H1 (cell line): ENCODE measurements around the gene CELSR1. TPM values are rescaled to one million over a fixed set of nuclear protein-coding genes. Genes with fewer than 3 reads are reported as not detected.

Experiments
- CTCF ChIA-PET: fragments of 300-600 bp; sonication (Branson Sonifier 250); formaldehyde crosslinking; loops from one replicate; lab custom pipeline; 2021; ENCODE audit not compliant: partially characterized antibody; lab: Charles Lee
- POLR2A ChIA-PET: fragments of 300-600 bp; sonication (Branson Sonifier 250); formaldehyde crosslinking; loops from one replicate; lab custom pipeline; 2021; ENCODE audit warnings: inconsistent platforms; ENCODE audit not compliant: partially characterized antibody; lab: Charles Lee
- DNase-seq, 2 experiments: peaks; one replicate each; pipeline versions ENCODE4 v3.0.0 to v3.0.0-alpha.2; 2010 to 2022; ENCODE audit warnings: low spot score in 2 of 2, low read depth in 1 of 2, mixed read lengths in 1 of 2
- FAIRE-seq: peaks from 2 replicates; lab custom pipeline; 2011; peaks lifted over from hg19 to GRCh38; lab: Jason Lieb, UNC
- H2AFZ ChIP-seq: 2 replicates; pipeline ENCODE4 v1.8.1; 2012; ENCODE audit warnings: low read length, inconsistent platforms
- H2AK5ac ChIP-seq: 2 replicates; pipeline ENCODE4 v1.6.1; 2013; ENCODE audit warnings: low read depth, low read length
- H2BK120ac ChIP-seq: replicated peaks from 2 replicates; pipeline ENCODE3; 2013; ENCODE audit warnings: low read depth, low read length, inconsistent platforms
- H2BK12ac ChIP-seq: 2 replicates; pipeline ENCODE4 v1.6.1; 2013; ENCODE audit warnings: low read depth, low read length
- H2BK15ac ChIP-seq: 2 replicates; pipeline ENCODE4 v1.6.1; 2013; ENCODE audit warnings: low read length
- H2BK20ac ChIP-seq: 2 replicates; pipeline ENCODE4 v1.6.1; 2013; ENCODE audit warnings: low read length
- H2BK5ac ChIP-seq: 2 replicates; pipeline ENCODE4 v1.6.1; 2013; ENCODE audit warnings: low read depth, low read length
- H3K14ac ChIP-seq: 2 replicates; pipeline ENCODE4 v1.6.1; 2013; ENCODE audit warnings: inconsistent platforms; ENCODE audit not compliant: insufficient read length
- H3K18ac ChIP-seq: 2 replicates; pipeline ENCODE4 v1.6.1; 2013; ENCODE audit warnings: low read length; ENCODE audit errors: extremely low read depth
- H3K23ac ChIP-seq: 2 replicates; pipeline ENCODE4 v1.6.1; 2013; ENCODE audit warnings: inconsistent platforms; ENCODE audit not compliant: insufficient read length
- H3K23me2 ChIP-seq: 2 replicates; pipeline ENCODE4 v1.6.1; 2013; ENCODE audit warnings: low read depth, low read length
- H3K27ac ChIP-seq: 2 replicates; pipeline ENCODE4 v1.6.1; 2011; ENCODE audit warnings: low read depth, low read length, inconsistent platforms
- H3K27me3 ChIP-seq, 4 experiments: replicated peaks in 1 of 4; 1 replicate in 1 of 4; 2 replicates in 3 of 4; pipeline versions ENCODE4 v1.6.1 to v1.8.1; 2011 to 2013; ENCODE audit warnings: low read length in 3 of 4, mild to moderate bottlenecking in 3 of 4, inconsistent platforms in 2 of 4, mixed read lengths in 2 of 4, moderate library complexity in 1 of 4; ENCODE audit not compliant: control insufficient read depth in 3 of 4, insufficient read depth in 3 of 4; ENCODE audit errors: extremely low read depth in 1 of 4
- H3K36me3 ChIP-seq, 4 experiments: 2 replicates each; pipeline versions ENCODE4 v1.6.1 to v1.8.1; 2011 to 2013; ENCODE audit warnings: mild to moderate bottlenecking in 4 of 4, low read length in 3 of 4, moderate library complexity in 2 of 4, control low read depth in 1 of 4, inconsistent platforms in 1 of 4; ENCODE audit not compliant: insufficient read depth in 4 of 4, control insufficient read depth in 2 of 4
- H3K4ac ChIP-seq: replicated peaks from 2 replicates; pipeline ENCODE3; 2013; ENCODE audit warnings: low read length, low read depth, mixed read lengths, inconsistent platforms; ENCODE audit not compliant: insufficient read length
- H3K4me1 ChIP-seq, 4 experiments: replicated peaks in 1 of 4; 1 replicate in 1 of 4; 2 replicates in 3 of 4; pipeline versions ENCODE4 v1.6.1 to v1.8.1; 2011 to 2013; ENCODE audit warnings: low read length in 3 of 4, inconsistent platforms in 2 of 4, mixed read lengths in 1 of 4; ENCODE audit not compliant: insufficient read depth in 4 of 4, control insufficient read depth in 3 of 4
- H3K4me2 ChIP-seq, 2 experiments: 2 replicates each; pipeline versions ENCODE4 v1.6.1 to v1.8.1; 2011 to 2013; ENCODE audit warnings: low read depth in 2 of 2, low read length in 2 of 2, control low read depth in 1 of 2, inconsistent platforms in 1 of 2, mild to moderate bottlenecking in 1 of 2; ENCODE audit not compliant: insufficient read depth in 1 of 2
- H3K4me3 ChIP-seq, 4 experiments: fragments of 200-600, 300-600 bp in 1 of 4; sonication (generic), shearing (Covaris generic), sonication (Bioruptor Twin) in 1 of 4; 2 replicates each; pipeline versions ENCODE4 v1.5.1 to v1.8.1; 2011 to 2016; ENCODE audit warnings: low read length in 4 of 4, low read depth in 3 of 4, control low read depth in 2 of 4, inconsistent platforms in 2 of 4, mild to moderate bottlenecking in 2 of 4, mixed read lengths in 1 of 4, moderate library complexity in 1 of 4; ENCODE audit not compliant: insufficient read depth in 2 of 4; ENCODE audit errors: extremely low read depth in 1 of 4
- H3K56ac ChIP-seq: replicated peaks from 2 replicates; pipeline ENCODE3; 2013; ENCODE audit warnings: low read depth, mild to moderate bottlenecking, mixed read lengths, low read length, inconsistent platforms; ENCODE audit not compliant: insufficient read length
- H3K79me1 ChIP-seq: 2 replicates; pipeline ENCODE4 v1.6.1; 2013; ENCODE audit warnings: low read depth, low read length, control low read depth
- H3K79me2 ChIP-seq, 2 experiments: 2 replicates each; pipeline versions ENCODE4 v1.6.1 to v1.8.1; 2012 to 2013; ENCODE audit warnings: low read length in 2 of 2, mild to moderate bottlenecking in 2 of 2, inconsistent platforms in 1 of 2; ENCODE audit not compliant: insufficient read depth in 2 of 2, control insufficient read depth in 1 of 2
- H3K9ac ChIP-seq, 4 experiments: replicated peaks in 1 of 4; 1 replicate in 1 of 4; 2 replicates in 3 of 4; pipeline versions ENCODE4 v1.6.1 to v1.8.1; 2011 to 2013; ENCODE audit warnings: low read depth in 3 of 4, low read length in 3 of 4, control low read depth in 2 of 4, mild to moderate bottlenecking in 2 of 4, moderate library complexity in 2 of 4, inconsistent platforms in 1 of 4; ENCODE audit errors: extremely low read depth in 1 of 4
- H3K9me3 ChIP-seq, 2 experiments: 2 replicates each; pipeline versions ENCODE4 v1.6.1 to v1.8.1; 2012 to 2013; ENCODE audit warnings: mild to moderate bottlenecking in 2 of 2, moderate library complexity in 2 of 2, control low read depth in 1 of 2, inconsistent platforms in 1 of 2, low read depth in 1 of 2, low read length in 1 of 2, mixed read lengths in 1 of 2; ENCODE audit not compliant: insufficient read depth in 2 of 2
- H4K20me1 ChIP-seq, 2 experiments: replicated peaks in 1 of 2; 2 replicates each; pipeline versions ENCODE3 to v1.8.1; 2011 to 2013; ENCODE audit warnings: inconsistent platforms in 2 of 2, low read length in 2 of 2, mild to moderate bottlenecking in 1 of 2; ENCODE audit not compliant: insufficient read depth in 2 of 2, control insufficient read depth in 1 of 2
- H4K5ac ChIP-seq: 2 replicates; pipeline ENCODE4 v1.6.1; 2013; ENCODE audit warnings: low read length, low read depth, mixed read lengths, inconsistent platforms; ENCODE audit not compliant: insufficient read length
- H4K8ac ChIP-seq: 2 replicates; pipeline ENCODE4 v1.8.0; 2013; ENCODE audit warnings: mild to moderate bottlenecking, moderate library complexity, low read length, inconsistent platforms; ENCODE audit not compliant: insufficient read depth; ENCODE audit errors: extremely low read depth
- H4K91ac ChIP-seq: replicated peaks from 2 replicates; pipeline ENCODE3; 2013; ENCODE audit warnings: low read length, mixed read lengths, inconsistent platforms; ENCODE audit not compliant: insufficient read length
- CBX8 ChIP-seq: fragments of 300-800, 300-1000 bp; sonication (generic); IDR thresholded peaks from 2 replicates; pipeline ENCODE4 v1.7.1; 2016; ENCODE audit warnings: low read depth, low read length, borderline replicate concordance
- CTBP2 ChIP-seq: IDR thresholded peaks from 2 replicates; pipeline ENCODE4 v1.7.0; 2011; ENCODE audit warnings: borderline replicate concordance, mild to moderate bottlenecking, moderate library complexity, mixed read lengths, low read length; ENCODE audit not compliant: insufficient read depth, insufficient read length
- GABPA ChIP-seq: IDR thresholded peaks from 2 replicates; pipeline ENCODE4 v1.6.1; 2011; ENCODE audit warnings: mild to moderate bottlenecking, low read length, moderate library complexity, borderline replicate concordance; ENCODE audit not compliant: insufficient read depth
- JUN ChIP-seq: IDR thresholded peaks from 2 replicates; pipeline ENCODE4 v1.6.1; 2011; ENCODE audit warnings: low read depth, mild to moderate bottlenecking, improper control_type of control experiment, low read length
- KDM4A ChIP-seq: IDR thresholded peaks from one replicate; pipeline ENCODE4 v1.7.1; 2012; ENCODE audit warnings: low read depth, mild to moderate bottlenecking, moderate library complexity, low read length, inconsistent platforms; ENCODE audit not compliant: severe bottlenecking
- NANOG ChIP-seq: IDR thresholded peaks from 2 replicates; pipeline ENCODE4 v1.6.1; 2011; ENCODE audit warnings: low read length, low read depth, mild to moderate bottlenecking, inconsistent platforms; ENCODE audit not compliant: insufficient read depth, poor library complexity, severe bottlenecking
- PHF8 ChIP-seq: fragments of 200-600 bp; sonication (generic); conservative IDR thresholded peaks from 2 replicates; pipeline ENCODE4 v1.7.1; 2012; ENCODE audit warnings: low read depth, mild to moderate bottlenecking, inconsistent platforms, low read length, moderate library complexity
- RAD21 ChIP-seq, 2 experiments: IDR thresholded peaks in 1 of 2; conservative IDR thresholded peaks in 1 of 2; 2 replicates each; pipeline ENCODE4 v1.6.1; 2011; ENCODE audit warnings: low read depth in 2 of 2, low read length in 2 of 2, improper control_type of control experiment in 1 of 2, inconsistent platforms in 1 of 2, mild to moderate bottlenecking in 1 of 2, moderate library complexity in 1 of 2
- RXRA ChIP-seq: IDR thresholded peaks from 2 replicates; pipeline ENCODE4 v1.6.1; 2011; ENCODE audit warnings: low read depth, mild to moderate bottlenecking, low read length, moderate library complexity; ENCODE audit not compliant: insufficient read depth
- SIRT6 ChIP-seq: IDR thresholded peaks from one replicate; pipeline ENCODE4 v1.7.1; 2012; ENCODE audit warnings: low read length, inconsistent platforms
- SIX5 ChIP-seq: IDR thresholded peaks from 2 replicates; pipeline ENCODE4 v1.6.1; 2011; ENCODE audit warnings: mild to moderate bottlenecking, low read depth, low read length
- SRF ChIP-seq: IDR thresholded peaks from 2 replicates; pipeline ENCODE4 v1.6.1; 2011; ENCODE audit warnings: mild to moderate bottlenecking, low read depth, low read length, moderate library complexity
- TAF7 ChIP-seq: optimal IDR thresholded peaks from 2 replicates; pipeline ENCODE3; 2011; ENCODE audit warnings: low read depth, mild to moderate bottlenecking, inconsistent platforms, low read length, moderate library complexity, borderline replicate concordance
- WGBS, 2 experiments: shearing (Covaris generic) in 1 of 2; methylation state at CpG; one replicate each; pipeline versions ENCODE4 v1.1.6 to v1.1.7; 2013 to 2015; ENCODE audit warnings: low lambda C conversion rate in 2 of 2, mixed read lengths in 2 of 2, inconsistent platforms in 1 of 2, low coverage in 1 of 2, missing lambda C conversion rate in 1 of 2; ENCODE audit not compliant: insufficient replicate concordance in 2 of 2, insufficient coverage in 1 of 2, insufficient read length in 1 of 2; ENCODE audit errors: extremely low coverage in 1 of 2, missing lambda C conversion rate in 1 of 2; 5-methylcytosine and 5-hydroxymethylcytosine counted together
- polyA plus RNA-seq, 7 experiments: library from polyadenylated mRNA; depleted of rRNA in 3 of 7; stranded (reverse) in 5 of 7; unstranded in 2 of 7; fragments of >200 nt in 5 of 7; fragments of 200-250 nt in 2 of 7; gene quantifications; 1 replicate in 5 of 7; 2 replicates in 1 of 7; 4 replicates in 1 of 7; pipeline versions ENCODE4 v1.2.1 to v1.2.3, GENCODE V29; 2011 to 2013; ENCODE audit warnings: missing spikeins in 2 of 7, mixed read lengths in 2 of 7
- total RNA-seq: library from RNA; stranded (reverse); fragmentation: NEBNext Ultra II Directional; extraction: Animal tissue kit (Norgen Biotek cat#: 25700); gene quantifications from 2 replicates; pipeline ENCODE4 v1.2.1, GENCODE V29; 2021

The CELSR1 gene
- total and polyA plus RNA-seq, 2 of the 8 experiments (the other 6 are each of a cell fraction or from before 2014, with no cell fraction given), result 9.0 to 12.4 TPM

- Histone ChIP-seq H3K23ac (no peak overlapping the region), H3K23me2 (peaks cover 13% of the 10 kb centered on the region; the same call in 1 of the 2 replicates), H3K4ac (no peak overlapping the region), H4K20me1 (no peaks in the 10 kb centered on the region), H2BK12ac (no peak overlapping the region), H3K79me2 (no peaks in the 10 kb centered on the region), H2AFZ (no peak overlapping the region), H4K5ac (no peak overlapping the region), H3K56ac (no peak overlapping the region), H3K36me3 (no peaks in the 10 kb centered on the region), H3K9ac (no peak overlapping the region), H3K27me3 (peaks cover 0 to 2% (median 0%) of the 10 kb centered on the region in 4 experiments; a peak in 2 of 7 replicates), H3K4me2 (no peak overlapping the region), H3K18ac (no peak overlapping the region), H2BK15ac (no peak overlapping the region), H3K79me1 (no peaks in the 10 kb centered on the region), H3K27ac (no peak overlapping the region), H2BK120ac (no peak overlapping the region), H3K4me1 (peaks cover 0 to 15% (median 7%) of the 10 kb centered on the region in 4 experiments; a peak in 6 of 7 replicates), H2BK20ac (no peak overlapping the region), H3K9me3 (no peaks in the 10 kb centered on the region), H3K4me3 (no peak overlapping the region), H2AK5ac (no peak overlapping the region), H3K14ac (no peak overlapping the region), H4K91ac (no peak overlapping the region), H2BK5ac (no peak overlapping the region), H4K8ac (no peak overlapping the region)
- ChIA-PET CTCF (interaction anchor here (1.3 kb wide), 1 partner anchor 109 kb away, joined by 5 read pairs; no protein-coding TSS in a partner anchor), POLR2A (no interaction called here)
- DNase-seq, result no peak
- 61% methylated on average over 7 of the region's 7 CpGs; no CpG with 5 or more reads in 1 of the 2 experiments for WGBS, 2 experiments
- FAIRE-seq, result no peak
- TF ChIP-seq NANOG, result no peak
- TF ChIP-seq CBX8, result no peak
- TF ChIP-seq SIX5, result no peak
- TF ChIP-seq JUN, result no peak
- TF ChIP-seq SRF, result no peak
- no peak for TF ChIP-seq TAF7
- no peak for TF ChIP-seq GABPA
- no peak for TF ChIP-seq PHF8
- TF ChIP-seq KDM4A, result no peak
- TF ChIP-seq RAD21 (IDR thresholded peaks at IDR 0.05 in 1 of 2, conservative IDR thresholded peaks at IDR 0.05 in 1 of 2; ENCODE audit: low read depth in 2 of 2, low read length in 2 of 2), result no peak
- no peak for TF ChIP-seq RXRA
- no peak for TF ChIP-seq SIRT6
- TF ChIP-seq CTBP2, result no peak
These were observed 34.3 kb upstream of the CELSR1 start for GRCh38 chr22:46571642-46572250.
